Astrocyte (in vitro differentiated cells and primary cell): Measurements from ENCODE around the gene ASB10. TPM values are rescaled to one million over a fixed set of nuclear protein-coding genes. Genes with fewer than 3 reads are reported as not detected.

Source experiments
- DNase-seq: peaks from one replicate; pipeline ENCODE4 v3.0.0-alpha.2; 2010; ENCODE audit warnings: low read depth
- FAIRE-seq: peaks from 2 replicates; lab custom pipeline; 2011; peaks lifted over from hg19 to GRCh38; lab: Jason Lieb, UNC
- H2AFZ ChIP-seq: 2 replicates; pipeline ENCODE4 v1.6.0; 2012; ENCODE audit warnings: low read depth, low read length, inconsistent platforms
- H3K27ac ChIP-seq: 2 replicates; pipeline ENCODE4 v1.5.1; 2011; ENCODE audit warnings: low read depth, low read length, inconsistent platforms
- H3K27me3 ChIP-seq: 2 replicates; pipeline ENCODE4 v1.6.0; 2011; ENCODE audit warnings: low read length, inconsistent platforms; ENCODE audit not compliant: insufficient read depth
- H3K36me3 ChIP-seq: 2 replicates; pipeline ENCODE4 v1.5.1; 2011; ENCODE audit warnings: low read length, inconsistent platforms; ENCODE audit not compliant: insufficient read depth
- H3K4me1 ChIP-seq: 2 replicates; pipeline ENCODE4 v1.5.1; 2011; ENCODE audit warnings: low read length, inconsistent platforms; ENCODE audit not compliant: insufficient read depth
- H3K4me2 ChIP-seq: 2 replicates; pipeline ENCODE4 v1.6.0; 2012; ENCODE audit warnings: low read length, inconsistent platforms
- H3K4me3 ChIP-seq: 2 replicates; pipeline ENCODE4 v1.5.1; 2011; ENCODE audit warnings: low read depth, mild to moderate bottlenecking, low read length, inconsistent platforms; ENCODE audit not compliant: insufficient read depth
- H3K79me2 ChIP-seq: 2 replicates; pipeline ENCODE4 v1.6.0; 2012; ENCODE audit warnings: mild to moderate bottlenecking, low read length, inconsistent platforms; ENCODE audit not compliant: insufficient read depth
- H3K9ac ChIP-seq: 2 replicates; pipeline ENCODE4 v1.6.0; 2012; ENCODE audit warnings: mild to moderate bottlenecking, low read length, inconsistent platforms
- H3K9me3 ChIP-seq: 2 replicates; pipeline ENCODE4 v1.5.1; 2012; ENCODE audit warnings: low read depth, mild to moderate bottlenecking, low read length, inconsistent platforms; ENCODE audit not compliant: insufficient read depth
- H4K20me1 ChIP-seq: 2 replicates; pipeline ENCODE4 v1.6.0; 2012; ENCODE audit warnings: low read length, inconsistent platforms; ENCODE audit not compliant: insufficient read depth
- H3K27ac Mint-ChIP-seq: one replicate; pipeline ENCODE4 v1.8.0; 2021; ENCODE audit warnings: mild to moderate bottlenecking, mixed read lengths; ENCODE audit not compliant: unreplicated experiment
- H3K27me3 Mint-ChIP-seq: one replicate; pipeline ENCODE4 v1.8.0; 2021; ENCODE audit warnings: low read depth, mixed read lengths; ENCODE audit not compliant: unreplicated experiment
- H3K36me3 Mint-ChIP-seq: one replicate; pipeline ENCODE4 v1.8.0; 2021; ENCODE audit warnings: low read depth, mixed read lengths; ENCODE audit not compliant: unreplicated experiment
- H3K4me1 Mint-ChIP-seq: one replicate; pipeline ENCODE4 v1.8.0; 2021; ENCODE audit warnings: low read depth, mixed read lengths; ENCODE audit not compliant: unreplicated experiment
- H3K4me3 Mint-ChIP-seq: one replicate; pipeline ENCODE4 v1.8.0; 2021; ENCODE audit warnings: mild to moderate bottlenecking, moderate library complexity, mixed read lengths; ENCODE audit not compliant: unreplicated experiment
- H3K9me3 Mint-ChIP-seq: one replicate; pipeline ENCODE4 v1.8.0; 2021; ENCODE audit warnings: mild to moderate bottlenecking, mixed read lengths; ENCODE audit not compliant: unreplicated experiment
- CTCF ChIP-seq: IDR thresholded peaks from 2 replicates; pipeline ENCODE4 v1.5.1; 2011; ENCODE audit warnings: low read depth, mild to moderate bottlenecking, inconsistent platforms, low read length, moderate library complexity; ENCODE audit not compliant: insufficient read depth
- EZH2 ChIP-seq: IDR thresholded peaks from 2 replicates; pipeline ENCODE4 v1.6.1; 2012; ENCODE audit warnings: mild to moderate bottlenecking, low read length, inconsistent platforms; ENCODE audit not compliant: insufficient read depth
- total RNA-seq: library from RNA; stranded (reverse); gene quantifications from 2 replicates; pipeline ENCODE4 v1.2.1, GENCODE V29; 2021

Gene ASB10
- total RNA-seq, 1 donor from 2014 or later, result not detected

DNA sequence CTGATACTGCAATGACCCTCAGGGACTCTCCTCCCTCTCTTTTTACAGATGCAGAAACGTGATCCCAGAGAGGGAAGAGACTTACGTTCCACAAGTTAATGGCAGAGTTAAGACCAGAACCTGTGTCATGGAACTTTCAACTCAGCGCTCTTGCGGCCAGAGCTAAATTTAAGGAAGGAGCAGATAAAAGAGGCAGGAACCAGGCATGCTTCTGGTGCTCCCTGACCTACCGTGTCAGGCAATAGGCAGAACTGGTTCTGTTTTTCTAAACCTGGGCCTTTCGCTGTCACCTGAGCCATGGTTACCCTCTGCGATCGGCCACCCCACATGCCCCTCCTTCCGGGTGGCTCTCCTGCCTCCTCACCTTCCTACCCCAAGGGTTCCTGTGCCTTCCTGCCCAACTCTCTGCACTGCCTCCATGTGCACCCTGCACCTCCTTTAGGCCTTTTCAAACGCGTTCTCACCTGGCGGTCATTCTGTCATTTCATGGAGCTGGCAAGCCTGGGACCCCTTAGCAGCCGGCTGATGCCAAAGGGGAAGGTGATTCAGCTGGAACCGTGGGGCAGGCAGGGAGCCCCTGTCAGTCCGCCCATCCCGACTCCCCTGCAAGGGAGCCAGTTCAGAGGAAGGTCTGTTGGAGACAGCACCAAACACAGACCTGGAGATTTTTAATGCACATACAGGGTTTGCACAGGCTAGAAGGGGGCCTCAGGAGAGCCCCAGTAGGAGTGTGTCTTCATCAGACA, 11.8 kb downstream of the ASB10 start:
- no peak overlapping the region for H3K27ac Mint-ChIP-seq
- Histone ChIP-seq H4K20me1 (peaks cover under 1% of the 10 kb centered on the region), H3K9ac (no peak overlapping the region), H3K4me1 (no peaks in the 10 kb centered on the region), H3K27ac (no peak overlapping the region), H3K27me3 (peaks cover 32% of the 10 kb centered on the region), H3K9me3 (no peaks in the 10 kb centered on the region), H3K36me3 (no peaks in the 10 kb centered on the region), H3K4me2 (no peak overlapping the region), H2AFZ (no peak overlapping the region), H3K4me3 (no peak overlapping the region), H3K79me2 (no peaks in the 10 kb centered on the region)
- no peak for TF ChIP-seq EZH2
- TF ChIP-seq CTCF, result no peak
- no peak for FAIRE-seq
- H3K36me3 Mint-ChIP-seq, result no peaks in the 10 kb centered on the region
- no peak overlapping the region for H3K4me3 Mint-ChIP-seq
- H3K27me3 Mint-ChIP-seq, result peaks cover 90% of the 10 kb centered on the region
- H3K9me3 Mint-ChIP-seq, result peaks cover 2% of the 10 kb centered on the region
- no peaks in the 10 kb centered on the region for H3K4me1 Mint-ChIP-seq
- no peak for DNase-seq

DNA sequence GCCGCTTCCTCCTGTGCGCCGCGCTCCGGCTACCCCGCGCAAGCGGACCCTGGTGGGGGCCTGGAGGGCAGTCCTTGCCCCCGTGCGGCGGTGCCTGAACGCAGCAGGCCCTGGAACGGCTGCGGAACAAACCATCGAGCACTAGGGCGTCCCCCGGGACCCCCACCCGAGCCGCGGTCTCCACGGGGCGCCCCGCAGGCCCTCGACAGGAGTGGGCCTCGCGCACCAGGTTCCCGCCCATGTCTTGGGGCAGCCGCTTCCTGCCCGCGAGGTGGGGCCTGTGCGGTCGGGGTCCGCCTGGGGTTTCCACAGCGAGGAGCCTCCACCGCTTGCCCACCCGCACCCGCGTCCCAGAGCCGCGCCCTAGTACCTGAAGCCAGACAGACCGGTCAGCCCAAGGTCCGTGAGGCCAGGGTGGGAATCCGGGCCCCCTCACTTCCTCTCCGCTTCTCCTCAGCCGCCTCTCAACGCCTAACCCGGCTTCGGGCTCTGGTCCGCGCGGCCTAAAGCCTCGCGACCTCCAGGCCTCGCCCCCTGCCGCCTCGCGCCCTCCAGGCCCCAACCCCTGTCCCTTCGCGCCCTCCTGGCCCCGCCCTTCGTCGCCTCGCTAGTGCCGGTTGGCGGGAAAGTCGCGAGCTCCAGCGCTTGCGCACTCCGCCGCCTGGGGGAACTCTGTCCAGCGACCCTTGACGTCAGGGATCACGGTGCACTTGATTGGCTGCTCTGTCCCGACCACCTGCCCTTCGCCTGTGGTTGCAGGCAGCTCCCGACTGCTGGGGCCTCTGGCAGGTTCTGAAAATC, 12.6 kb downstream of the ASB10 start:
- Mint-ChIP-seq H3K36me3 (no peaks in the 10 kb centered on the region), H3K4me1 (no peaks in the 10 kb centered on the region), H3K27me3 (peaks cover 90% of the 10 kb centered on the region), H3K27ac (no peak overlapping the region), H3K4me3 (no peak overlapping the region), H3K9me3 (peaks cover 5% of the 10 kb centered on the region)
- Histone ChIP-seq H3K4me1 (no peaks in the 10 kb centered on the region), H2AFZ (no peak overlapping the region), H4K20me1 (peaks cover 3% of the 10 kb centered on the region), H3K36me3 (no peaks in the 10 kb centered on the region), H3K4me2 (no peak overlapping the region), H3K9ac (no peak overlapping the region), H3K27me3 (peaks cover 40% of the 10 kb centered on the region), H3K4me3 (no peak overlapping the region), H3K9me3 (no peaks in the 10 kb centered on the region), H3K27ac (no peak overlapping the region), H3K79me2 (no peaks in the 10 kb centered on the region)
- DNase-seq (peak; percentile 8), FAIRE-seq (no peak)
- TF ChIP-seq CTCF, result no peak
- no peak for TF ChIP-seq EZH2
